ENCODE data around the gene UNC5C.

Gene UNC5C

DNA sequence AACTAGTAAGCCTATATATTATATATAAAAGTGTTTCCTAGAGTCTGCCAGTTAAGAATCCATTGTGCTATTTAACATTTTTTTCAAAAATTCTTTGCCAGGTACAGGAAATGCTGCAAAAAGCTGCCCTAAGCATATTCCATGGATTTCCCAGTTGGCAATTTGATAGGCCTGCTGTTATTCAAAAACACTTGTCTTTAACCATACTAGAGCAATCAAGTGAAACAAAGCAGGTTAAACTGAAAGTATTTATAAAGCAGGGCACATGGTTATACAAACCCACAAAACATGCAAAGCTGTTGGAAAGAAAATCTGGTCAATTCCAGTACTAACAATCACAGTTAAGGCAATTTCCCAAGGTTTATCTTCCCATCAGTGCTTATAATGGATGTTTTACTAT lies 159.9 kb downstream of the UNC5C start:
- no peak for DNase-seq

DNA sequence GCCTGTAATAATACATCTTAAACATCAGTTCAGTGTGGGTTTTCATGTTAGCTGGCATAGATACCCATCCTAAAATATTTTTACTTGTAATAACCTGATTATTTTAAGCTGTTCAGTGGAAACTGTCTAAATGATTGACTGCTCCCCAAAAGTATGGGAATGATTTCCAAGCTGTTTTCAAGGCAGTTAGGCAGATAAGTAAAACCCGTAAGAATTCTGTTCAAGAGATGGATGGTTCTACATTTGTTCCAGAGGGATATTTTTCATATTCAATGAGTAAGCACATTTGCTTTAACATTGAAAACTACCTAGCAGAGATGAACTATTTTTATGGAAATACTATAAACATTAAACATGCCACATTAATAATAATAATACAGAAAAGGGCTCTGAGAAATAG lies 161.1 kb downstream of the UNC5C start:
- no peak for DNase-seq

DNA sequence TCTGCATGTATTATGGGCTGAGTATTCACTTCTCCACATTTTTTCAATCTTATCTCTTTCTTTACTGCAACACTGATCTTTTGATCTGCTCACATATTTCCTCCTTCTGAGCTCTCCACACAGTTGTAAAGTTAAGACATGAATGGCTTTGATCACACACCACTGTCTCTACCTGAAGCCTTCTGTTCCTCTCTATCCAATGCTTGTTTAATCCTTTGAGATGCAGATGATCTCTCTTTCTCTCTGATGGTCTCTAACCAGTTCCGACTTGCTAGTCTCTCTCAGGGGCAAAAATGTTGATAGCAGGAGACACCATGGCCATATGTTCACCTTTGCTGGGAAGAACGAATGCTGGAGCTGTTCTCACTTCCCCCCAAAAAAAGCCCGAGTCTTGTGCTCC lies 162.4 kb downstream of the UNC5C start:
- DNase-seq: no peak

DNA sequence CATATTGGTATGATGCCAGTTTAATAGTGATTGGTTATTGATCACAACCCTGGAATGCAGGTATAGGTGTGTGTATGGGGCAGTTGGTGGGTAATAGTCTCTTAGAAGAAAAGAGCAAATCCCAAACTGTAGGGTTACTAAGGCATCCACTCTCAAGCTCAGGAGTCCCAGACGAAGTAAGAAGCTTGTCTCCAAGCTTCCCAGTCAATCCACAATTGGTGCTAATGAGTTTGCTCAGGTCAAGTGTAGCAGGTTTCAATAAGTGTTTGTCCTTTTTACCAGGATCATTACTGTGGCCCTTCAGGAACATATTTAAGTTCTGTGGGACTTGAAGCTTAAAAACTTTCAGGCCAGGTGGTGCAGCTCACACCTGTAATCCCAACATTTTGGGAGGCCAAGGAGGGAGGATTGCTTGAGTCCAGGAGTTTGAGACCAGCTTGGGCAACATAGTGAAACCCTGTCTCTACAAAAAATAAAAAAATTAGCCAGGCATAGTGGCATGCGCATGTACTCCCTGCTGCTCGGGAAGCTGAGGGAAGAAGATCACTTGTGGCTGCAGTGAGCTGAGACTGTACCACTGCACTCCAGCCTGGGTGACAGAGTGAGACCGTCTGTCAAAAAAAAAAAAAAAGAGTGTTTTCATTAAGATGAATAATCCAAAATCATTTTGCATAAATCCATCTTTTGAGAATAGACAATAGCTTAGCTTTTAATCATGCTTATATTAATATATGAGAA lies 166.8 kb downstream of the UNC5C start:
- DNase-seq: no peak

DNA sequence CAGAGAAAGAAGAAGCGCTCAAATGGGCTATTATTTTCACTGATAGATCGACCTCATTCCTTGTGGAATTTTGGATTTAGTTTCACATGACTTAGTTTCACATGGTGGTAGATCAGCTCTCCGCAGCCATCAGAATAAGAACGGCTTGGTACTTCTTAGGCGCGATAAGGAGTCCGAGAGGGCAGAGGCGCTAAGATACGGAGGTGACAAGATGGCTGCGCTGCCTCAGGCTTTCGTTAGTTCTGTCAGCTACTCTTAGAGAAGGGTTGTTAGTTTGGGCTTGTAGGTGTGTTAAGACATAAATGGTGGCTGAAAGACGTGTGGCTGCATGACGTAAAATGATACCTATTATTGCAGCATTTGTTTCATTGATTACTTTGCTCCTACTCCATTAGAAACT lies 169.1 kb downstream of the UNC5C start:
- DNase-seq: no peak

DNA sequence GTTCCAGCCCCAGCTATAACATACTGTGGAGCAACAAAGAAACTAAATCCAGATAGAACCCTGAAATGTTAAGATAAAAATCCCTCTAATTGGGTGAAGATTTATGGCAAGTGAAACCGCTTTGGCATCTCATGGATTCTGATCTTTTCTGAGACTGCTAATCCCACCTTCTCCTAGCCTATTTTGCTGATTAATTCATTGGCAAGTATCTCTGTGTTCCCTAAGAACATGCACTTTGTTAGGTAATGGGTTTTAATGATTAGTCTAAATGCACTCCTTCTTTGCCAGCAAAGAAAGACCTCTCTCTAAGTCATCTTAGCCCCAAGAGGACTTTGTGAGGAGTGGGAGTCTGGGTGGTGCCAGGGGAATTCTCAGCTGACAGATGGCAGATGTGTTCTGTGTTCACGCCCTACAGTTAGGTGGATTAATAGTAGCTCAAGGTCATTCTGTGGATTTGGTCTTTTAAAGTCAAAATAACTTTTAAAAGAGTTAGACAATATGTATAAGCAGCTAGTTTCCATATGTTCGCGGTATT lies 171.3 kb downstream of the UNC5C start:
- DNase-seq: no peak

DNA sequence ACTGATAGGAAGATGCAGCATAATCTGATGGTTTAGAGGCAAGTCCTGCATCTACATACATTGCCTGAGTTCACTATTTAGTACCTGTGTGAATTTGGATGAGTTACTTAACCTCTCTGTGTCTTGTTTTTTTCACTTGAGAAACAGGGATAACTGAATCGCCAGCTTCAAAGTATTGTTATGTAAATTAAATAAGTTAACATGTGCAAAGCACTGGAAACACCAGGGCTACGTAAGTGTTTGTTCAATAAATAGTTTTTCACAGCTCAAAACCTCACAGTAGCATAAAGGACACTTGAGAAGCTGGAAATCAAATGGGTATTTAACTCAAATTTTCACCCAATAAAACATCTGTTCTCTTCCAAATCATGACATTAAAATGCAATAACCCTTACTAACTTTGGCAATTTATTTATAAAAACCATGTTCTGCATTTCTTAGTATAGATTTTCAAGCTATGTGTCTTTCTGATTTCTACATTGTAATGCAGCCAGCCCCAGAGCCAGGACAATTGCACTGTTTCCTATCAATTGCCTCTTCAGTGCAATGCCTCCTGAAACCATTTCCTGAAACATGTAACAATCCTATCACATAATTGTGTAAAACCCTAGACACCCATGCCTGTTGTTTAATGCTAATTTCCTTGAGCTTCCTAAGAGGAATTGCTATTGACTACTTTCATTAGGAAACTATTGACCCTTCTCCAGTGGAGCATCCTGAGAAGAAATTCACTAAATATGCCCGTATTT lies 177.1 kb downstream of the UNC5C start:
- no peak for DNase-seq

DNA sequence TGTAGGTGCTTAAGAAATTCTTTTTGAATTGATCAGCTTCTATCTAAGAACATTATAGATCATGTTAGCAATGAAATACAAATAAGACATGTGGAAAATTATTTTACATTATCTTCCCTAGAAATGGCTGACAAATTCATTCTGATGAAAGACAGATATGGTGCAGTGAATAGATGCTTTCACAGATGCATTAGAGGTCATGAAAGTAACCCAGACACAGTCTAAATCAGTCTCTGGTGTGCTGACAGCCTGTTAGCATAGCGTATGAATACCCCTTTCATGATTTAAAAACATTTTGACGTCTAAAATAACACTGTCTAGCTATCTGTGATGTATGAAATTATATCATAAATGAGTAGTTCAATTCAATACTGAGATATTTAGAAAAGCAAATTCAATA lies 180.9 kb downstream of the UNC5C start:
- DNase-seq: no peak

DNA sequence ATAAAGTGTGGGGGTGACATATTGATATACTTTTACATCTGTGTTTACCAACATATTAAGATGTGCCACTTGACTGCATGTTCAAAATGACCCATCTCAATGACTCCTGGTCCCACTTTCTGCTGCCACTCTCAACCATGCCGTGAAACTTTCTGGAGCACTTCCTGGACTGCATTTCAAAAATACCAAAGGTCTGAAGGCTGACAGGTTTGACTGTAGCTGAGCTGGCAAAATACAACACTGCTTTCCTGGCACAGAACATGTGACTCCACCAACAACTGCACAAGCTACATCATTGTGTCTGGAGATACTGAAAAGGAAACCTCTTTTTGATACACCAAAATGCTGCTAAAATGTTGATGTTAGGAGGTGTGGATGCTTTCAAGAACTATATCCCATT lies 184.8 kb downstream of the UNC5C start:
- DNase-seq: no peak

DNA sequence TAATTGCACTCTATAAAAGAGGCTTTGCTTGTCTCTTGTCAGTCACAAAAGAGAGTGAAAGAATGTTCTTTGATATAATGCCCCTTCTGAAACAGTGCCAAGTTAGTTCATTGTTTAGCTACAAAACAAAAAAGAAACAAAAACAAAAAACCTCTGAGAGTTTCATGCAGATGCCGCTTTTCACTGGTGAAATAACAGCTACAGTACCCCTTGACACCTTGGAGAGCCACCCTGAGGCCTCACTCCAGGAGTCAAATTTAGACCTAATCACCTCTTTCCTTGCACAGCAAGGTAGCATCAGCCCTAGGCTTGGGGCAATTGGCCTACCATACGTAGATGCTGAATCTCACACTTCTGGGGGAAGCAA lies 185.2 kb downstream of the UNC5C start:
- no peak for DNase-seq

DNA sequence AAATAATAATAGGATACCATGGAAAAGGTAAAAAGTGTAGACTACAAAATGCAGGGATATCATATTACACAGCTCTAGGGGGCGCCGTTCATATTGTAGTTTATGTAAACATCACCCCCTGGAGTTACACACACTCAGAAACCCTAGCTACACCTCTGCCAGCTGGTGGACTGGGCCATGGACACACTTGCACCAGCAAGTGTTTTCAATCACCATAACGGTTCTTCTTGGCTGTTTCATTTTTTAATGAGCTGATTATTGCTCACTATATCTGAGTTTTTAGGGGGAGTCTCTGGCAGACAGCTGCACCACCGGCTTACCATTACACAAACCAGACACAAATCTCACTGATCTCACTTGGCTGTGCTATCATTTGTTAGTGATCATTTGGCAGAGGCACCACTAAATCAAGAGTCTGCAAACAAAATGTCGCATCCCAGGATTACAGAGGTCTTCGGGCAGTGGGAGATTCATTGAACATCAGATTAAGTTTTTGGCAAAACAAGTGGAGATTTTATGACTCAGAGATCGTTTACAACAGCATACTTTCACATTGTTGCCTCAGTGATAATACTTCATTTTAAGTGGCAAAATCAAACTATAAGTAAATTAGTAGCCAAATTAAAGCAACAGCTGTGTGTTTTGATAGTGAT lies 185.7 kb downstream of the UNC5C start:
- no peak for DNase-seq

DNA sequence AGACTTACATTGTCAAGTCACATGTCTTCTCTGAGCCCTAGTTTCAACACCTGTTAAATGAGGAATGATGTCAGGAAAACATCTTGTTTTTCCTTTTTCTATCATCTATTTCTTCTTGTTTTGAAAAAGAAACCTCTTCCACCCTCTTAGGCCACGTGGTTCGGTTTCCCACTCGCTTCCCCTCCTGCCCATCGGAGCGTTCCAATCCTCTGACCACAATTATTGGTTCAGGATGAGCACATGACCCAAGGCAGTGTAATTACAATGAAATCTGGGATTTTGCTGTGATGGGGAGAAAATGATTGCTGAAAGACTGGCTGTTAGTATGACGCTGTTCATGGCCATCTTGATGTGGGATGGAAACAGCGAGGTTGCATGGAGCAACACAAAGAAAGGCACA lies 186.7 kb downstream of the UNC5C start:
- no peak for DNase-seq

DNA sequence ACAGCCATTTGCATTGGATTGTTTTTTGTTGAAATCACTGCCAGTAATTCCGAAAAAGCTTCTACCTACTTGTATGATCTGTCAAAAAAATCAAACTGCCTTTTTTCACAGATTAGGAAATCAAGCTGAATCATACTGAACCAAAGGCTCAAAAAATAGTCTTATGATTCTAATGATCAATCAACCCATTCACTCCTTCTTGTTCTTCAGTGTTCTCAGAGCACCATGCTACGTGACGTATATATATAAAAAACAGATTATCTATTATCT lies 187.1 kb downstream of the UNC5C start:
- DNase-seq: no peak

DNA sequence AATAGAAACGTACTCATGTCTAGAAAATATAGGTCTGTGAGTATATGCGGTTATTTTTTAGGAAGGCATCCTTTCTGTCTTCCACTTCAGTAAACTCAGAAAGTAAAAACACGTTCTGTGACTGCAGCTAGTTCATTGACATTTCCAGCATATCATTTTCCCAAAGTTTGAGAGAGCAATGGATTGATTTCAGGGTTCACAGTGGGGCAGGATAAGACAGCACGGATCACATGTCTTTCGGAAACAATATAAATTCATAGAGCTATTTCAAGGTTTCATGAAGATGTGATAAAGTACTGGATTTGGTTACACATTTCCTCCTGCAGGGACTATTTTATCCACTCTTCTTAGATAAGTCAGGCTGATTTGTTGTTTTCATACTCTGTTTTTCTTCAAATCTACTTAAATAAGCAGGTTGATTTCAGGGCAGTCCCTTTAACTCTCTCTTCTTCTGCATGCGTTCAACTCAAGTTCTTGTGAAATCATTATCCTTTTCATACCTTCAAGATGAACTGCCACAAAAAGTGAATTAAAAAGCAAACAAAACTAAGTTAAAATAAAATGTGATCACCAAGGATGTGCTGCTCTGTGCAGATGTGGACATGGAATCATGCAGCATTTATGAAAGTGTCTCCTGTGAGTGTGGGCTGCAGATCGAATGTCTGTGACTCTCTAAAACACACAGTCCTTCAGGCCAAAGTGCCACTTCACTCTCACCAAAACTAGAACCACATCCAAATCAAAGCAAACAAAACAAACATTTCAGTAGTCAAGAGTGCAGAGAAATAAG lies 187.7 kb downstream of the UNC5C start:
- DNase-seq: no peak

DNA sequence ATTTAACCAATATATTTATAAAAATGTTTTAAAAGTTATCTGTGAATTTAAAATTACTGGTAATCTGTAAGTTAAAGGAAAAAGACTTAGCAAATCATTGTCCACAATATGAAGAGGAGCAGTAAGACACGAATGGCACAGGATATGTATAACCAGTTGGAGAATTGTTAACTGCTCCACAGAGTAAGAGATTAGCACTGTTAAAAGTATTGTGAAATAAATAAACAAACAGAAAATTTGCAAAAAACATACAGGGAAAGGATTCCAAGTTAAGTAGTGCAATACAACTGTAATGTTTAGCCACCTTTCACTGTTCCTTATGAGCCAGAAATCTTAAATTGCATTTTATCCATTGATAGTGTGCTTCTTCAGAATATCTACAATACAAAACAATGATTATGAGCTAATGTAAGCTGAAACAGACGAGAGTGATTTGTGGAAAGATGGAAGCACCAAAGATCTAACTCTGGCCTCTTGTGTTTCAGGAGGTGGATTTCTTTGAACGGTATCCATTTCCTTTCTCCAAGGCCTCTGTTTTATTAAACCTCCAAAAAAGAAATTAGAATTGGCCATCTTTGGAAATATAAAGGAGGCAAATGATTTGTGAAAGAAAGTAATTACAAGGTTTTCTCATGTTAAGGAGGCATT lies 188.4 kb downstream of the UNC5C start:
- no peak for DNase-seq

DNA sequence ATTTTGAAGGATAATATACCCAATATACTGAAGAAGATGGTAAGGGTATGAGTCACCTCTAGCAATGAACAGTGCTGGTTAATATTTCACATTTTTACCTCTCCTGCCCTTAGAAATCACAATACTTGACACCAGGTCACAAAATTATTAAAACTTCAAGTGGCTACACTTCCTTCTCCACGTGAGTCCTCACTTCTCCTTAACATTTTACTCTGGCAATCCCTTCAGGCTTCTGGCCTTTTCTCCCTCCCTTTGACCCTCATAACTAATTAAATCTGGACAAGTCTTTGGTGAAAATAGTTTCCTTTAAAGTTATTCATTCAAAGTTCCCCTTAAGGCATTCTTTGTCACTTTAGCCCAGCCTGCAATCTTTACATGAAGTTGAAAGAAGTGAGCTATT lies 190.4 kb downstream of the UNC5C start:
- DNase-seq: no peak

DNA sequence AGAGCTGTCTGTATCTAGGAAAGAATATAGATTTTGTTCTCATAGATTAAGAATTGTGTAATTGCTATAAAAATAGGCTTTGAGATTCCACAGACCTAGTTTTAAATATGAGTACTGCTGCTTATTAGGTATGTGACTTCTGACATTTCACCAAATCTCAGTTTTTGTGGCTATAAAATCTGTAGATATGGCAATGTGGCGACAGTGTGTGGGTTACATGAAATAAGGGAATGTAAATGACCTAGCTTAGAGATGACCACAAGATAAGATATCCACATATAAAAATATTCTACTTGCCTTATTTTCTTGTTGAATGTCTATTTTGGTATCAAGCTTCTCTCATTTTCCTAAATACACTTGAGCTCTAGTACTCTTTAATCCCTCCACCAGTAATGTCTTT lies 193.8 kb downstream of the UNC5C start:
- DNase-seq: no peak

DNA sequence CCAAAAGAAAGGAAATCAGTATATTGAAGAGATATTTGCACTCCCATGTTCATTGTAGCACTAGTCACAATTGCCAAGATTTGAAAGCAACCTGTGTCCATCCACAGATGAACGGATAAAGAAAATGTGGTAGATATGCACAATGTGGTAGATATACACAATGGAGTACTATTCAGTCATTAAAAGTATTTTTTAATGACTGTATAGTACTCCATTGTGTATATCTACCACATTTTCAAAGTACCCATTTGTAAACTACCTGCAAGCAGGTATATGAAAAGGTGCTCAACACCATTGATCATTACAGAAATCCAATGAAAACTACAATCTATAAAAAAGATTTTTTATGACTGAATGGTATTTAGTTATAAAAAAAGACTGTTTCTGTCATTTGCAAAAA lies 200.4 kb downstream of the UNC5C start:
- no peak for DNase-seq

DNA sequence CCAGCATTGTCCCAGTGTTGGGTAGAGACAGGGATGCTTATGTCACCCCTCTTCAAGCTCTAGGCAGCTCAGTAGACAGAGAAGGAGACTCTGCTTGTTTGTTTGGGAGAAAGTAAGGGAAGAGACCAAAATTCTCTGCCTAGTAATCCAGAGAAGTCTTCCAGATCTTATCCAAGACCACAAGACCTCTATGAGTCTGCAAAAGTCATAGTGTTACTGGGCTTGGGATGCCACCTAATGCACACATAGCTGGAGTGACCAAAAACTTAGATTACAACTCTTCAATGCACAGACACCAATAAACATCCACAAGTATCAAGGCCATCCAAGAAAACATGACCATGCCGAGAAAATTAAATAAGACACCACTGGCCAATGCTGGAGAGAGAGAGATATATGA lies 205.5 kb downstream of the UNC5C start:
- no peak for DNase-seq

DNA sequence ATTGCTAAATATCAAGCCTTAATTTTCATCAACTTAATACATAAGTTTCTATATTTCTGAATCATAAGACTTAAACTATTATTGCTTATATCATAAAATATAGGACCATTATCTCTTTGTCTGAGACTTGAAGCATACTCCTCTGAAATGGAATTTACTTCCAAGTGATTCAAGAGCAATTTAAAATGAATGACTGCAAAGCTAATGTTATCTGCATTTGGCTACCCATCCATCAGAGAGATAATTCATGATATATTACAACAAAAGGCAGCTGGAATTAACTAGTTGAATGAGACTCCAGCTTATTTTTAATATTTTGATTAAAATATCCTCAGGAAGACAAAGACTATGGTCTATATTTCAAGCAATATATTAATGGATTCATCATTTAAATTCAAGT lies 208.6 kb downstream of the UNC5C start:
- DNase-seq: no peak

DNA sequence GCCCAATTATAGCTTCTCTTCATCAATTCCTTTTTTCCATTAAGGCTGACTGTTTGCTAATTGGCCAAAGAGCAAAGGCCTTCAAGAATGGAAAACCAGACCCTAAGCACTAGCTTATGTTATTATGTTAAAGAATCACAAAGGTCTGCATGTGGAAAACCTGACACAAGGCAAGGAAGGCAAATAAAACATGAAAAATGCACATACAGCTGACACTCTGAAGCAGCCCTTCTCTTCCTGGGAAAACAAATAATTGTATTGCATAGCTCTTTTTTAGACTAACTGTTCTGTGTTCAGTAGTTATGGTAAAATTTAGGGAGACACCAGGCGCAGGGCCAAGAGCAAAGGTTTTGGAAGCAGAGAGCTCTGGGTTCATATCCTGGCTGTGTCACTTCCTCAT lies 223.1 kb downstream of the UNC5C start:
- DNase-seq: no peak

DNA sequence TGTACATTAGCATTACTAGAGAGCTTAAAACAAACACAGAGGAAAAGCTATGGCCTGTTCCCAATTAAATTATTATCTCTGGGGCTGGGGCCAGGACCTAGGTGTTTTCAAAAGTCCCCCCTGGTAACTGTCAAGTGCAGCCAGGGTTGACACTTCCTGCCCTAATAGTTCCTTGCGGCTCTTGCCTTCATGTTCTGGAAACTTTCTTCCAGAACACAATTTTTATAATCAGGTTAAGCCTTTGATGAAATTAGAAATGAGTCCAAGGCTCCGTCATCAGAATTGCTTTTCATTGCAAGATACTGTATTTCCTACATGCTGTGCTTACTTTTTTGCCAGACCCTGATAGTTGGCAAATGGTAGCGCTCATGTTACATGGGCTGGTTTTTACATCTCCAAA lies 229.6 kb downstream of the UNC5C start:
- no peak for DNase-seq

DNA sequence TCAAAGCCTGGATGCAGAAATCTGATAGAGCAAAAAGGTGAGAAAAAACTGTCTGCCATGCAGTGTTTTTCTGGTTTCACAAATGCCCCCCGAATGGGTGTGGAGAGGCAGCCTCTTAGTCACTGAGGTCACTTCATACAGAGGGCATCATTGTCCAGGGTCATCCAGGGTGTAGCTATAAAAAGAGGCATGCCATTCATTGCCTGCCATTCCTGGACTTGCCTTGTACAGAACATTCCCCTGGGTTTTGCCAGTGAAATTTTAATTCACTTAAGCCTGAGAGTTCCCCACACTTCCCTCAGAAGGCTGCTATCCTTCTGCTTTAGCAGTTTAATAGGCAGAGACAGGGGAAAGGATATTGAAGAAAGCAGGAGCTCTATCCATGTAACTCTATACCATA lies 230.3 kb downstream of the UNC5C start:
- DNase-seq: no peak

Data from CD4-positive, alpha-beta T cell treated with Interleukin-1 beta for 1 hour (primary cell).